Common myeloid progenitor, CD34-positive (primary cell): Measurements from ENCODE around the gene UPK3A.

Source experiments
- CTCF ChIA-PET: fragments of 350-600 bp; sonication (Branson Sonifier 250); formaldehyde crosslinking; loops from one replicate; lab custom pipeline; 2021; ENCODE audit warnings: antibody characterized with exemption; lab: Charles Lee
- POLR2A ChIA-PET: fragments of 350-600 bp; sonication (Branson Sonifier 250); formaldehyde crosslinking; loops from one replicate; lab custom pipeline; 2021; ENCODE audit warnings: antibody characterized with exemption; lab: Charles Lee
- DNase-seq, 3 donors: peaks; one replicate each; pipeline versions ENCODE4 v3.0.0 to v3.0.0-alpha.2; 2013
- H3K27ac ChIP-seq, 2 experiments: 1 replicate in 1 of 2; 2 replicates in 1 of 2; pipeline ENCODE4 v1.7.0; 2013; ENCODE audit warnings: inconsistent platforms in 2 of 2, low read length in 2 of 2, mild to moderate bottlenecking in 2 of 2, low read depth in 1 of 2, moderate library complexity in 1 of 2; ENCODE audit not compliant: severe bottlenecking in 2 of 2, insufficient read depth in 1 of 2, poor library complexity in 1 of 2
- H3K27me3 ChIP-seq, 5 experiments: replicated peaks in 2 of 5; 1 replicate in 3 of 5; 2 replicates in 2 of 5; pipeline versions ENCODE4 v1.6.1 to v1.7.0; 2013; ENCODE audit warnings: low read length in 4 of 5, mild to moderate bottlenecking in 2 of 5, moderate library complexity in 2 of 5, inconsistent platforms in 1 of 5; ENCODE audit not compliant: insufficient read depth in 5 of 5, control insufficient read depth in 4 of 5
- H3K36me3 ChIP-seq, 4 experiments: 1 replicate in 2 of 4; 2 replicates in 2 of 4; pipeline versions ENCODE4 v1.6.1 to v1.7.0; 2013; ENCODE audit warnings: low read length in 3 of 4, control low read depth in 1 of 4, mild to moderate bottlenecking in 1 of 4; ENCODE audit not compliant: control insufficient read depth in 4 of 4, insufficient read depth in 4 of 4
- H3K4me1 ChIP-seq, 4 experiments: 1 replicate in 3 of 4; 2 replicates in 1 of 4; pipeline versions ENCODE4 v1.6.1 to v1.7.1; 2013; ENCODE audit warnings: low read length in 3 of 4, mild to moderate bottlenecking in 3 of 4, control low read depth in 1 of 4, inconsistent platforms in 1 of 4, moderate library complexity in 1 of 4; ENCODE audit not compliant: control insufficient read depth in 4 of 4, insufficient read depth in 4 of 4; ENCODE audit errors: control extremely low read depth in 1 of 4
- H3K4me3 ChIP-seq, 7 experiments: 1 replicate in 4 of 7; 2 replicates in 3 of 7; pipeline versions ENCODE4 v1.5.1 to v1.7.0; 2013; ENCODE audit warnings: mild to moderate bottlenecking in 7 of 7, low read length in 6 of 7, moderate library complexity in 6 of 7, inconsistent platforms in 2 of 7, low read depth in 2 of 7, control low read depth in 1 of 7; ENCODE audit not compliant: insufficient read depth in 4 of 7, control insufficient read depth in 1 of 7; ENCODE audit errors: extremely low read depth in 1 of 7
- H3K9me3 ChIP-seq, 5 experiments: 1 replicate in 4 of 5; 2 replicates in 1 of 5; pipeline versions ENCODE4 v1.6.1 to v1.7.1; 2013; ENCODE audit warnings: low read length in 4 of 5, mild to moderate bottlenecking in 2 of 5, inconsistent platforms in 1 of 5, low read depth in 1 of 5, moderate library complexity in 1 of 5; ENCODE audit not compliant: control insufficient read depth in 4 of 5, insufficient read depth in 2 of 5; ENCODE audit errors: control extremely low read depth in 1 of 5
- WGBS: methylation state at CpG from one replicate; pipeline ENCODE4 v1.1.5; 2013; ENCODE audit not compliant: insufficient coverage; 5-methylcytosine and 5-hydroxymethylcytosine counted together

UPK3A gene

DNA sequence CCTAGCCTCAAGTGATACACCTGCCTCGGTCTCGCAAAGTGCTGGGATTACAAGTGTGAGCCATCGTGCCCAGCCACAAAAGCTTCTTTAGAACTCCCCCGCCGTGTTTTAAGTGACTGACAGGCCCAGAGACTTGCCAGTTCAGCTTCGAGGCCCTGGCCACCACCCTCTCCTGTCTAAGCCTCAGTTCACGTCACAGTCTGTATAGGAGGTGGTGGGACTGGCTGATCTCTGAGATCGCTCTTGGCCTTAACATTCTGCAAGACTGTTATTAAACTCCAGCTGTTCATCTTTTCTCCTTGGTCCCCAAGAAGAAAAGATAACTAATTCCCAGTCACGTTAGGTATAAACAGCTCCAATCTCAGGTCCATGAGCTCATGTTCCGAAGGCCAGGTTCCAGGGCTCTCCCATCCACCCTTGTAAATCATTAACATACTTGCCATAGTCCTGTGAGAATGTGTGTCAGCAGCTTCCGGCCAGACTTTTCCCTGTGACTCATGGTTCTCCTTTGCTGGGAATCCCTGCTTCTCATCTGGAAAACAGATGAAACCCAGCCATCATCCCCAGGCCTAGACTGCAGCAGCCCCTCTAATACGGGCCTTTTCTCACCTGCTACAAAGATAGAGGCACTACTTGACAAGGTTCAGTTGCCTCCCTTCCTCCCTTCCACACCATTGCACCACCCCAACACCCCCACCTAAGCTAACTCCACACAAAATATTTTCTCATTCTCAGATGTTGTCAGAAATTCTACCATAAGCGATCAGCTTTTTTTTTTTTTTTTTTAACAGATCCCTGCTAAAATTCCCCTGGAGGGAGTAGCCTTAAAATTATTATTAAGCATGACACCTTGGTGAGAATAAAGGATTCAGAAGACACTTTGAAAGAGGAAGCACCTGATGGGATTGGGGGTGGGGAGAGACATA lies 38.4 kb upstream of the UPK3A start:
- no peaks in the 10 kb centered on the region for H3K9me3 ChIP-seq
- WGBS: 94% methylated on average over 11 of the region's 13 CpGs
- CTCF ChIA-PET: no interaction called here
- no peaks in the 10 kb centered on the region for H3K36me3 ChIP-seq
- H3K27ac ChIP-seq: no peak overlapping the region
- no peak for DNase-seq
- no peak overlapping the region for H3K4me3 ChIP-seq
- H3K27me3 ChIP-seq: no peaks in the 10 kb centered on the region
- POLR2A ChIA-PET: no interaction called here
- H3K4me1 ChIP-seq: peaks cover 0 to 20% (median 8%) of the 10 kb centered on the region in 4 experiments

DNA sequence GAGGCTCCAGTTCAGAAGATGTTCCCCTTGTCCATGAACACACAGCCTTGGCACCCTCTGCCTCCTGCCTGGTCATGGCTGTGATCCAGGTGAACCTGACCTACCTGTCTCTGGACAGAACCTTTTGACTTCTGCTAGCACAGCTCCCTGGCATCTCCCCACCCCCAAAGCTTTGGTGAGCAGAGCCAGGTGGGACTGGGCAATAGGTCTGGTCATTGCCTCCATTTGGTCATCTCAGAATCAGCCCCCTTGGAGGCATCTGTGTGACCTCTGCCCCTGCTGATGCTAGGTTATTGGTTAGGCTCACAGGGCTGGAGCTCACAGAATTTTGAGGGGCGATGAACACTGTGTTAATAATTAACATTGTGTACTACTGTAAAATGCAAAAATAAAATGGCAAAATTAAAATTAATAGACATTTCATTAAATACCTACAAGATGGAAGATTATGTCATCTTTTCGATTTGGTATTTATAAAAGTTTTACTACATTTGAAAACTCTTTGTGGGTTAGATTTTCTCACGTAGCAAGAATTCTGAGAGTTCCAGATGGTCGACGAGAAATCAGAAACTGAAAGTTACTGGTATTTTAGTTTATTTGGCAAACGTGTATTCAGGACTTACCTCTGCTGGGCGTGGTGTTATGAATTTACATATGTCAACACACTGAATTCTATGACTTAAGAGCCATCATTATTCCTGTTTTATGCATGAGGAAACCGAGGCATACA lies 35.8 kb upstream of the UPK3A start:
- no peak overlapping the region for H3K4me3 ChIP-seq
- WGBS: 94% methylated on average over 7 of the region's 8 CpGs
- DNase-seq: no peak
- H3K27me3 ChIP-seq: no peaks in the 10 kb centered on the region
- no peak overlapping the region for H3K27ac ChIP-seq
- ChIA-PET CTCF (no interaction called here), POLR2A (no interaction called here)
- no peaks in the 10 kb centered on the region for H3K9me3 ChIP-seq
- no peaks in the 10 kb centered on the region for H3K36me3 ChIP-seq
- peaks cover 0 to 16% (median 3%) of the 10 kb centered on the region in 4 experiments for H3K4me1 ChIP-seq

DNA sequence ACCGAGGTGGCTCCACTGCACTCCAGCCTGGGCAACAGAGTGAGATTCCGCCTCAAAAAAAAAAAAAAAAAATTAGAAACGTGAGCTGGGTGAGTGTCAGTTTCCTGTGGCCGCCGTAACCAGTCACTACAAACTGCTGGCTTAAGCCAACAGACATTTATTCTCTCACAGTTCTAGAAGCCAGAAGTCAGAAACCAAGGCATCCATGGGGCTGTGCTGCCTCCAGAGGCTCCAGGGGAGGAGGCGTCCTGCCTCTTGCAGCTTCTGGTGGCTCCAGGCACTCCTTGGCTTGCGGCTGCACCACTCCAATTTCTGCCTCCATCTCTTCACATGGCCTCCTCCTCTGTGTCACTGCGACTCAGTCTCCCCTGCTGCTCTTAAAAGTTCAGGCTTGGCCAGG lies 32.9 kb upstream of the UPK3A start:
- Histone ChIP-seq H3K27ac (no peak overlapping the region), H3K36me3 (no peaks in the 10 kb centered on the region), H3K9me3 (no peaks in the 10 kb centered on the region), H3K4me1 (peaks cover 0 to 3% (median under 1%) of the 10 kb centered on the region in 4 experiments), H3K27me3 (no peaks in the 10 kb centered on the region), H3K4me3 (no peak overlapping the region)
- peak in 1 of 3 donors; percentile 29 for DNase-seq
- WGBS: 77% methylated on average over 5 of the region's 8 CpGs
- ChIA-PET POLR2A (no interaction called here), CTCF (interaction anchor here (0.7 to 1.4 kb wide), 2 partner anchors 9 to 1058 kb away, joined by 3 read pairs; no protein-coding TSS in a partner anchor)

DNA sequence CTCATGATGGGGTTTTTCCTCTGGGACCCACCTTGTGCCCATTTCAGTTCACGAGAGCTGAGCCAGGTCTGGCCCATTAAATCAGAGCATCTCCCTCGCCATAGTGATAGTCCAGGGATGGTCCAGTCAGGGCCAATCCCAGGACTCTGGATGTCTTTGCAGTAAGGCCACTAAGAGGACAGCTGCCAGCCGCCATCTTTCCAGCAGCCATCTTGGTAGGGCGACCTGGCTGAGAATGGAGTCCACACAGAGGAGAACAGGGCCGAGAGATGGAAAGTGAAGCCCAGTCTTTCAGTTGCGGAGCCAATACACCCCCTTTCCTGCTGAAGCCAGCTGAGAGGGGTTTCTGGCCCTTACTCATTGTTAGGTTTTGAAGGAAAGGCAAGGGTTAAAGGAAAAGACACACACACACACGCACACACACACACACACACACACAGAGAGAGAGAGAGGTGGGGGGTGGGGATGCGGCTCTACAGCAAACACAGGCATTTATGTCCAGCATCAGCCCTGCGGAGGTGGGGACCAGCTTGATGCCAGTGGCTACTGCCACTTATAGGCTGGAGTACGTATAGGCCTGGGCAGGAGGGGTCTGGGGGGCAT lies 31.6 kb upstream of the UPK3A start:
- 100% methylated on average over 6 of the region's 10 CpGs for WGBS
- Histone ChIP-seq H3K4me1 (no peaks in the 10 kb centered on the region), H3K27ac (no peak overlapping the region), H3K27me3 (no peaks in the 10 kb centered on the region), H3K4me3 (no peak overlapping the region), H3K9me3 (no peaks in the 10 kb centered on the region), H3K36me3 (no peaks in the 10 kb centered on the region)
- POLR2A ChIA-PET: no interaction called here
- no peak for DNase-seq
- CTCF ChIA-PET: interaction anchor here (1.5 kb wide), 1 partner anchor 14 kb away, joined by 4 read pairs; no protein-coding TSS in a partner anchor

DNA sequence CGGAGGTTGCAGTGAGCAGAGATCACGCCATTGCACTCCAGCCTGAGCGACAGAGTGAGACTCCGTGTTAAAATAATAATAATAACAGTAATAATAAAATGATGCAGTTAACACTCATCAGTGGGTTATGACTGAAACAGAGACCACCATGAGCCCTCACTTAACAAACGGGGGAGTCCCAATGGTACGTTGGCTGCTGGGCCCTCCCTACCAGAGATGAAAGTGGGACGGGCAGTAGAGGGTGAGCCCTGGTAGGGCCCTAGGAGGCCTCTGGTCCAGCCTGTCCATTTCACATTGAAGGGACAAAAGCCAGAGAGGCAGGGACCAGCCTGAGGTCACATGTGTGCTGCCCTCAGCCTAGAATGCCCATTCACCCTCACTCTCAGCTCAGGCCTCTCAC lies 30.4 kb upstream of the UPK3A start:
- H3K9me3 ChIP-seq: no peaks in the 10 kb centered on the region
- 100% methylated on average over 3 of the region's 7 CpGs for WGBS
- H3K4me1 ChIP-seq: no peaks in the 10 kb centered on the region
- no peaks in the 10 kb centered on the region for H3K36me3 ChIP-seq
- POLR2A ChIA-PET: no interaction called here
- H3K27me3 ChIP-seq: no peaks in the 10 kb centered on the region
- no peak for DNase-seq
- no peak overlapping the region for H3K4me3 ChIP-seq
- H3K27ac ChIP-seq: no peak overlapping the region
- CTCF ChIA-PET: no interaction called here

DNA sequence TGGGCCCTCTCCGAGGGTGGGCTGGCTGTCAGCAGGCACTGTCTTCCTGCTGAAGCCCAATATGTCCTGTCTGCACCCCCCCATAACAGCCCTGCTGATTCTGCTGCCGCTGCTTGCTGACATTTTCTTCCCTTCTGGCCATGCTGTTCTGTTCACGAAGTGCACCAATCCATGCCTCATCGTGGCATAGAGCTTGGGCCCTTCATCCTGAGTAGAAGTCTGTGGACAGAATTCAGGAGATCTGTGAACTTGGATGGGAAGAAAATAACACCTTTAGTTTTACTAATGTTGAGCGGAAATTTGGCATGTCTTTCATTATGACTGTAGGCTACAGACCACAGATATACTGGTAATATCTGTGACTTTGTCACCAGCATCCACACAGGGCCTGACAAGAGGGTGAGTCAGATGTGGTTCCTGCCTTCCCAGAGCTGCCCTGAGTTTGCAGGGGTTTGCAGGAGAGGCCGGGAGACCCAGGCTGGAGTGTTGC lies 29.9 kb upstream of the UPK3A start:
- Histone ChIP-seq H3K27me3 (no peaks in the 10 kb centered on the region), H3K9me3 (no peaks in the 10 kb centered on the region), H3K36me3 (no peaks in the 10 kb centered on the region), H3K4me3 (no peak overlapping the region), H3K4me1 (no peaks in the 10 kb centered on the region), H3K27ac (no peak overlapping the region)
- ChIA-PET CTCF (no interaction called here), POLR2A (no interaction called here)
- WGBS: 98% methylated on average over 5 of the region's 6 CpGs
- no peak for DNase-seq
